Measurements from ENCODE around the gene MAN2B1. TPM values are rescaled to one million over a fixed set of nuclear protein-coding genes. Genes with fewer than 3 reads are reported as not detected.
"Not testable (repeated sequence)": the region's sequence is repeated elsewhere in the genome, so short reads cannot be mapped to it uniquely, and the experiment has no call there.

Gene MAN2B1
- total RNA-seq, 1 donor from 2014 or later, result 22.1 TPM

DNA sequence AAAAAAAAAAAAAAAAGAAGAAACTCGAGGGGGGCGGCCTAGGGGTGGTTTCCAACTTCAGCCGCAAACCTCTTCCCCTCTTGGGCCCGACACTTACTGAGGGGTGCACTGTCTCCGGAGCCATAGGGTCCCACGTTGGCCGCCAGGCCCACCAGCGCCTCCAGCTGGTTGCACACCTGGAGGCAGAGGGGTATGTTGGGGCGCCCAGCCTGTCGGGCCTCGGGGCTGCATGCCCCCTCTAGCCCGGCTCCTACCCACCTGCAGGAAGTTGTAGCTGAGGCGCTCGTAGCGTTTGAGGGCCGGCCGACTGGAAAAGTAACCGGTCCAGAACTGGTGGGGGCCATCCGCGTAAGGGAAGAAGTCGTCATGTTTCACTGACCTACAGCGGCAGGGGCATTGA is 8.6 kb downstream of the MAN2B1 start:
- DNase-seq (ENCODE audit: low spot score), result no peak

DNA sequence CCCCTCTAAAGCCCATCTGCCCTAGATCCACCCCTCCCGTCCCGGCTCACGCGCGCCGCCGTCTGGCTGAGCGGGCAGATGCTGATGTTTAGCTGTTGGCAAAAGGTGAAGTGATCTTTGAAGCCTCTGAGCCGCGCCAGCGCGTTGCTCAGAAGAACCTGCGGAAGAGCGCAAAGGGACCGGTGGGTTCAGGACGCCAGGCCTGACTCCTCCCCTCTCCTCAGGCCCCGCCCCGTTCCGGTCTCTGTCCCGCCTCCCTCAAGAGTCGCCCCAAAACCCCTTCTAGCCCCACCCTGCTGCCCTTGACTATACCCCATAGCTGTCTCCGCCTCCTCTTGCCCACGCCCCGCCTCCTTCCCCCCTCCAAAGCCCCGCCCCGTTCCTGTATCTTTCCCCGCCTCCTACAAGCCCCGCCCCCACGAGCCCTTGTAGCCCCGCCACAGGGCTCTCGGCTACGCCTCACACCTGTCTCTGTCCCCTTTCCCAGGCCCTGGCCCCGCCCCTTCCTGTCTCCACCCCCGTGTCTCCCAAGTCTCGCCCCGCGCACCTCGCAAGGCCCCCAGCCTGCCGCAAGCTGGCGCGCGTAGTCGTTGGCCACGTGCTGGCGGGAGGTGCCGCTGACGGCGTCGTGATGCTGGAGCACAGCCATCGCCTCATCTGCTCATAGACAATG is 9.5 kb downstream of the MAN2B1 start:
- no peak for DNase-seq (ENCODE audit: low spot score)

DNA sequence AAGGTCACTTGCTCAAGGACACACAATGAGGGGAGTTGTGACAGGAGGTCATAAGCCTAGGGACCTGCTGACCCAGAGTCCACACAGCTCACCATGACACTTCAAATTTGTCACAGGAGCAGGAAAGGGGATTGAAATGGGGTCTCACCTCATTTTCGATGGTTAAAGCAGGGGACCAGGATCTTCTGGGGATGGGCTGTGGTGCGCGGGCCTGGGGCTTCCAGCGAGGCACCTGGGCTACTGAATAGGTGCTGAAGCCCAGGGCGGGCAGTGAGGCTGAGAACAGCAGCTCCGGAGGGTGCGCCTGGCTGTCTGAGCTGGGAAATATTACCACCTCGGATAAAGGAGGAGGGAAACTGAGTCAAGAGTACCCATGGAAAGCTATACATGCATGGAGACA is 11.0 kb downstream of the MAN2B1 start:
- DNase-seq (ENCODE audit: low spot score), result no peak

DNA sequence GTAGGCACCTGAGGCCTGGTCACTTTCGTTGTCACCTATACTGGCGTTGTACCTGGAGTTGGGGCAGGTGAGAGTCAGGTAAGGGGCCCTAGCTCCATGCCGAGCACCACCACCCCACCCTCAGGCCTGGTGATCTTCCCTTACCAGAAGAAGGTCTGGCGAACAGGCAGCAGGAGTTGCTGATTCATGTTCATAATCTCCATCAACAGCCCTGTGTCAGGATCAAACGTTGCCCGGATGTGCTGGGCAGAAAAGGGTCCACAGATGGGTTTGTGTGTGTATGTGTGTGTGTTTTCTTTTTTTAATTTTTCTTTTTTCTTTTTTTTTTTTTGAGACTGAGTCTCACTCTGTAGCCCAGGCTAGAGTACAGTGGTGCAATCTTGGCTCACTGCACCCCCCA is 14.3 kb downstream of the MAN2B1 start:
- DNase-seq (ENCODE audit: low spot score), result no peak

DNA sequence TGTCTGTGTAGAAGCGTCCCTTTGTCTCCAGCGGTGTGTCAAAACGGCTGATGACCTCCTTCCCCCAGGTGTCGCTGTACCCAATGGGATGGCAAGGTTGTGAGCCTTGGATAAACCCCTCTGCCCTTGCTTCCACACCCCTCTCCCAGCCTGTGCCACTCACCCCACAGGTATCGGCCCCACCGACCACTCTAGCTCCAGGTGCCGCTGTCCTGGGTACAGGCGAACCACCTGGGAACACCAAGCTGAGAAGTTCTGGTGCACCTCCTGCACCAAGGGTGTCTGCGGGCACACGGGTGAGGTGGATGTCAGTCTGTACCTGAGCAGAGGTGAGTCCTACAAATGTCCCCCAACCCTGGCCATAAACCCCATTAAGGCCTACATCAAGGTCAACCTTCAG is 16.6 kb downstream of the MAN2B1 start:
- no peak for DNase-seq (ENCODE audit: low spot score)

DNA sequence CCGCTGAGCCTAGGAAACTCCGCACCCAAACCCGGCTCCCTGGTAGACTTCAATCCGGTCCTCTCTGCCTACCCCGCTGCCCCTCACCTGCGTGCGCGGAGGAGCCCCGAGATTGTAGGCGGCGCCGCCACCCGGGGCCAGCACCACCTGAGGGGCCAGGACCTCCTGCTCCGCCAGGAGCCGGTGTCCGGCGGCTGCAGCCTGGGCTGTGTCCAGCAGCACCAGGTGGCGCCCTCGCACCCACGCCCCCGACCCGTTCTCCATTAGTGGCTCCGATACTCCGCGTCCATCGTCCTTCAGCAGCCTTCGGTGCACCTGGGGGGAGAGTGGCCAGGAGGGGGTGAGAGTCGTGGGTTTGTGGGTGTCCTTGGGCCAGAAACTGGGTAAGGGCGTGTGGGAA is 18.5 kb downstream of the MAN2B1 start:
- no peak for DNase-seq (ENCODE audit: low spot score)

DNA sequence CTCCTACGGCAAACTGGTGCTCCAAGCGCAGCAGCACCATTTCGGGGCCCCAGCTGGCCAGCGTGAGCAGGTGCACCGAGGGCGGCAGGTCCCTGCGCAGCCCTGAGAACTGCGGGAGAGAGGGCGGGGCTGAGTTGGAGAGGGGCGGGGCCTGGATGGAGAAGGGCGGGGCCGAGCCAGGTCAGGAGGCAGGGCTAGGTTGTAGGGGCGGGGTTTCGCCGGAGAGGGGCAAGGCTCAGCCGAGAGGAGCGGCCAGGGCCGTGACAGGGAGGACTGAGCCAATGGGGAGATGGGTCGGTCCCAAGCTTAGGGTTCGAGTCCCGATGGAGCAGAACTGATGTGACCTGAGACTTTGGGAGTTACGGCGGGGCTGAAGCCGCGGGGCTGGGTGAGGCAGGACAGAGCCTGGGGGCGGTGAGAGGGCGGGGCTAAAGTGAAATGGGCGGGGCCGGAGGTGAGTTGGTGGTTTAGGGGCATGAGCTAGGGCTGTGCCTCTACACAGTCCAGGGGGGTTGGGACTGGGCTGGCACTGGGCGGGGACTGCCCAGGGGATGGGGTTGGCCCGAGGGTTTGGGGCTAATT is 19.0 kb downstream of the MAN2B1 start:
- no peak for DNase-seq (ENCODE audit: low spot score)

DNA sequence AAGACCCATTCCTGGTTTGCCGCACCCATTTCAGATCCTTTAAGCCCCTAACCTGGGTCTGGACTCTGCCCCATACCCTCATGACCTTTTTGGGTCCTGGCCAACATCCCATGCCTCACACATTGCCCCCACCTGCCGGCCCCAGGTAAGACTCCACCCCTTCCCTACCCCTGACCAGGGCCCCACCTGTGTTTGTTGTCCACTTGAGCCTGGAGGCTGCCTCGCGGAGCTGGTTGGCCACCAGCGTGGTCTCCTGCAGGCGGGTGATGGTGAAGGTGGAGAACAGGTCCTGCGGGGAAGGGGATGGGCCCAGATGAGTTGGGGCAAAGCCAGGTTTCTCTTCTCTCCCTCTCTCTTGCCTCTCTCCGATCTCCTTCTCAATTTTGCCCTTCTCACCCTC is 19.5 kb downstream of the MAN2B1 start:
- DNase-seq (ENCODE audit: low spot score), result no peak

DNA sequence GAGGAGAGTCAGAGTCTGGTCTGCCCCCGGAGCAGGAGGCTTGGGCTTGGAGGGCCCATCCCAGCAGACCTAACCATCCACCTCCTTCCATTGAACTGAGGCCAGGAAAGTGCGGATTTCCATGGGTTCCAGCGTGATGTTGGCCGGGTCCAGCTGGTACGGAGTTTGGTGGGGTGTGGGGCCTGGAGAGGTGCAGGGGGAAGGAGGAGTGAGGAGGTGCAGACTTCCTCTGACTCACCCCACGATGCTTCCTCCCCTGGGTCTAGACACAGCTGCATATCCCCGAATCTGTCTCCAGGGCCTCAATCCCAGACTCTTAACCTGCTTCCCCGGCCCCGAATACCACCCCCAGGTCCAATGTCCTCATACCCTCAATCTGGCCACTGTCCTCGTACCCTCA is 20.0 kb downstream of the MAN2B1 start:
- DNase-seq (ENCODE audit: low spot score), result no peak

DNA sequence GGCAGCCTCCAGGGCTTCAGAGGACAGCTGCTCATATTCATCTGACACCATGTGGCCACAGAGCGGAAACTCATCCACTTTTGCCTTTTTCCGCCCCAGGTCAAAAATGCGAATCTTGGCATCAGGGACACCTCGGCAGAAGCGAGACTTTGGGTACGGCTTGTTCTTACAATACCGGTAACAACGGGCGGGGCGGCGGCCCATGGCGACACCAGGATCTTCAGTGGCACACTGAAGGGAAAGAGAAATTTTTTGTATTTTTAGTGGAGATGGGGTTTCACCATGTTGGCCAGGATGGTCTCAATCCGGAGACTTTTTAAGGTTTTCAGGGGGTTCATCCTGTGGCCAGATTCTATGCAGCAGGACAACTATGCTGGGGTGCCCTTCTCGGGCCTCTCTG is 22.8 kb downstream of the MAN2B1 start:
- DNase-seq (ENCODE audit: low spot score), result not testable (repeated sequence)

DNA sequence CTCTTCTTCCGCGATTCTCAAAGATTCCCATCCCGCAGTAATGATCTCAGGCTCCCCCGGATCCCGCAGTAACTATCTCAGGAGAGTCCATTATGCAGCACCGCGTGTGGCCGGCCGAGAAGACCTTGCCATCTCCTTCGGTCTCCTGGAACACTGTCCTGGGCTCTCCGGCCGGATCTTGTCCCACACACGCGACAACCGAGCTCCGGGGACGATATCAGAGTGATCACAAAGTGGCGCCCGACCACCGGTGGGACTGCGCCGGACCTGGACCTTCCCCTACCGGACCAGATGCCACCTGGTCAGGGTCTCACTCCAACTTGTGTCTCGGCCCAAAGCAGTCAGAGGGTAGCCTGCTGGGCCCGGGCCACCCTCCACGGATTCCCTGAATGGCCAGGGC is 24.0 kb downstream of the MAN2B1 start:
- DNase-seq (ENCODE audit: low spot score), result no peak

DNA sequence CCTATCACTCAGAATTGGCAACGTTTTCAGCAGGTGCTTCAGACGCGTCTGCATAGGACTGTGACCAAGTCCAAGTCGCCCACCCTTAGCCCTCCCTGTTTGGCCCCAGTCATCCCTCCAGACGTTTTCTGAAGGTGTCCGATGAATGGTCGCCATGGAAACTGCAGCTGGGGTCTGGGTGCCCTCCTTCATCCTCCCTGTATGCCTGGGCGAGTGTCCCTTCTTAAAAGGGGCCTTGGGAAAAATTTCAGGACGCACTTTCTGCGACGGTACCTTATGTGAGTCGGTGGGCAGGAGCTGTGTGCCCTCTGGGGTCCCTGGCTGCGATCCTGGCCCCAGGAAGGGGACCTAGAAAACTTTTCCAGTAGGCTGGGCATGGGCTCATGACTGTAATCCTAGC is 25.1 kb downstream of the MAN2B1 start:
- no peak for DNase-seq (ENCODE audit: low spot score)

DNA sequence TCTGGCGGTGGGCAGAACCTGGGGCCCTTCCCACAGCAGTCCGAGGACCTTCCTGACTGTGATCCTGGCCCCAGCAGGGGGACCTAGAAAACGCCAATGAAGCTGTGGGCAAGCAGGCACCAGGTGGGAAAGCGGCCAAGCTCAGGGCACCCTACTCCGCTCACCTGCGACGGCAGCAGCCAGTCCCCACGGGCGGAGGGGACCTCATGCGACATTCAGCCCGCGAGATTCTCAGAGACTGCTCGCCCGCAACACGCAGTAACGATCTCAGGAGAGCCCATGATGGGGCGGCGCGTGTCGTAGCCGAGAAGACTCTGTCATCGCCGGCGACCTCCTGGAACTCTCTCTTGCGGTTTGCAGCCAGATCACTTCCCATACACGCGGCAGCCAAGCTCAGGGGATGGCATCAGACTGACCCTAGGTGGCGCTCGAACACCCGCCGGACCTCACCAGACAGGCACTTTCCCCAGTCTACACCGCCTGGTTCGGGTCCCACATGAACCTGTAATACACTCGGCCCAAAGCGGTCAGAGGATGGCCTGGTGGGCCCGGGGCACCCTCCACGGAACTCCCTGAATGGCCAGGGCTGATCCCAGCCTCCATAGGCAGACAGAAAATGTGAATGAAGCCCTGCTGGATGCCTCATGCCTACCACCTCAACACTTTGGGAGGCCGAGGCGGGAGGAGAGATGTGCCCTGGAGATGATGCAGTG is 26.5 kb downstream of the MAN2B1 start:
- DNase-seq (ENCODE audit: low spot score), result peak; percentile 69

DNA sequence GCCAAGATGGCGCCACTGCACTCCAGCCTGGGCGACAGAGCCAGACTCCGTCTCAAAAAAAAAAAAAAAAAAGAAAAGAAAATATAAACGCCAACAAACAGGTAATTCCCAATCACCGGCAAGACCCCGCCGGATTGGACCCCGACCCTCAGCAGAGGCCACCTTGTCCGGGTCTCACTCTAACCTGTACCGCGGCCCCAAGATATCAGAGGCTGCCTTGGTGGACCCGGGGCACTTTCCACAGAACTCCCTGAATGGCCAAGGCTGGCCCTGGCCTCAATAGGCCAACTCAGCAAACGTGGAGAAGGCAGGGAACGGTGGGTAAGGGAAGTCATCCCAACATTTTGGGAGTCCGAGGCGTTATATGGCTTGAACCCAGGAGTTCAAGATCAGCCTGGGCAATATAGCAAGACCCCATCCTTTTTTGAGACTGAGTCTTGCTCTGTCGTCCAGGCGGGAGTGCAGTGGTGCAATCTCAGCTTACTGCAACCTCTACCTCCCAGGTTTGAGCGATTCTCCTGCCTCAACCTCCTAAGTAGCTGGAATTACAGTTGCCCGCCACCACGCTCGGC is 27.8 kb downstream of the MAN2B1 start:
- no peak for DNase-seq (ENCODE audit: low spot score)

DNA sequence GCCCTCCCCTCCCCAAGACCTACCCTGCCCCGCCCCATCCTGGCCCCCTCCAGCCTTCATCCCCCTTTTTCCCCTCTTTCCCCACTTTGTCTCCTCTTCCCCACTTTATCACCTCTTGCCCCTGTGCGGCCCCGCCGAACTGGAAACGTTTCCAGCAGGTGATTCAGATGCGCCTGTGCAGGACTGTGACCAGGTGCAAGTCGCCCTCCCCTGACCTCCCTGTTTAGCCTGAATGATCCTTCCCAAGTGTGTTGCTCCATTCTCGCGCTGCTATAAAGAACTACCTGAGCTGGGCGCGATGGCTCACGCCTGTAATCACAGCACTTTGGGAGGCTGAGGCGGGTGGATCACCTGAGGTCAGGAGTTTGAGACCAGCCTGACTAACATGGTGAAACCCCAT is 29.9 kb downstream of the MAN2B1 start:
- no peak for DNase-seq (ENCODE audit: low spot score)

DNA sequence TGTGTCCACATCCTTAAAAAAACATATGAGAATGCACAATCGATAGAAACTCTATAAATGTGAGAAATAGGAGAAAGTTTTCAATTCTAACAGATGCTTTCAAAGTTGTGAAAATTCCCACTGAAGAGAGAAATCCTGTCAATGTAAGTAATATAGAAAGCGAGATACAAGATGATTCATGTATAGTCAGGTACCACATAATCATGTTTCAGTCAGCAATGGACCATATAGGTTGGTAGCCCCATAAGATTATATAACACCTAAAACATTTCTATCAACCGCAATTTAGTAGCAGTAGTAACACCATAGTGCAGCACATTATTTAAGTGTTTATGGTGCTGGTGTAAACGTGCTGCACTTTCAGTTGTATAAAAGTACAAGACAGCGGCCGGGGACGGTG is 37.3 kb downstream of the MAN2B1 start:
- DNase-seq (ENCODE audit: low spot score), result no peak

DNA sequence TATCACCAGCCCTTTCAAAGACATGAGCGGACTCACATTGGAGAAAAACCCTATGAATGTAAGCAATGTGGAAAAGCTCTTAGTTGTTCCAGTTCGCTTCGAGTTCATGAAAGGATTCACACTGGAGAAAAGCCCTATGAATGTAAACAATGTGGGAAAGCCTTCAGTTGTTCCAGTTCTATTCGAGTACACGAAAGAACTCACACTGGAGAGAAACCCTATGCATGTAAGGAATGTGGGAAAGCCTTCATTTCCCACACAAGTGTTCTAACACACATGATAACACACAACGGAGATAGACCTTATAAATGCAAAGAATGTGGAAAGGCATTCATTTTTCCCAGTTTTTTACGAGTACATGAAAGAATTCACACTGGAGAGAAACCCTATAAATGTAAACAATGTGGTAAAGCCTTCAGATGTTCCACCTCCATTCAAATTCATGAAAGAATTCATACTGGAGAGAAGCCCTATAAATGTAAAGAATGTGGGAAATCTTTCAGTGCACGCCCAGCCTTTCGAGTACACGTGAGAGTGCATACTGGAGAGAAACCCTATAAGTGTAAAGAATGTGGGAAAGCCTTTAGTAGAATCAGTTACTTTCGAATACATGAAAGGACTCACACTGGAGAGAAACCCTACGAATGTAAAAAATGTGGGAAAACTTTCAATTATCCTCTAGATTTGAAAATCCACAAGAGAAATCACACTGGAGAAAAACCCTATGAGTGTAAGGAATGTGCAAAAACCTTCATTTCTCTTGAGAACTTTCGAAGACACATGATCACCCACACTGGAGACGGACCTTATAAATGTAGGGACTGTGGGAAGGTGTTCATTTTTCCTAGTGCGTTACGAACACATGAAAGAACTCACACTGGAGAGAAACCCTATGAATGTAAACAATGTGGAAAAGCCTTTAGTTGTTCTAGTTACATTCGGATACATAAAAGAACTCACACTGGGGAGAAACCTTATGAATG is 38.2 kb downstream of the MAN2B1 start:
- no peak for DNase-seq (ENCODE audit: low spot score)

DNA sequence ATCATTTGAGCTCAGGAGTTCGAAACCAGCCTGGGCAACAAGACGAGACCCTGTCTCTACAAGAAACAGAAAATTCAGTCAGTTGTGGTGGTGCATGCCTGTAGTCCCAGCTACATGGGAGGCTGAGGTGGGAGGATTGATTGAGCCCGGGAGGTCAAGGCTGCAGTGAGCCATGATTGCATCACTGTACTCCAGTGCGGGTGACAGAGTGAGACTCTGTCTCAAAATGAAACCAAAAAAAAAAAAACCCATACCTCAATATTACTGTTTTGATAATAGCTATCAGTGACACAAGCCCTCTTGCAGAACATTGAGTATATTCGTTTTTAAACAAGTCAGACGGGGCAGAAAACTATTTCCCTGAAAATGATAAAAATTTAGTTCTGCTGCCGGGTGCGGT is 39.6 kb downstream of the MAN2B1 start:
- no peak for DNase-seq (ENCODE audit: low spot score)

DNA sequence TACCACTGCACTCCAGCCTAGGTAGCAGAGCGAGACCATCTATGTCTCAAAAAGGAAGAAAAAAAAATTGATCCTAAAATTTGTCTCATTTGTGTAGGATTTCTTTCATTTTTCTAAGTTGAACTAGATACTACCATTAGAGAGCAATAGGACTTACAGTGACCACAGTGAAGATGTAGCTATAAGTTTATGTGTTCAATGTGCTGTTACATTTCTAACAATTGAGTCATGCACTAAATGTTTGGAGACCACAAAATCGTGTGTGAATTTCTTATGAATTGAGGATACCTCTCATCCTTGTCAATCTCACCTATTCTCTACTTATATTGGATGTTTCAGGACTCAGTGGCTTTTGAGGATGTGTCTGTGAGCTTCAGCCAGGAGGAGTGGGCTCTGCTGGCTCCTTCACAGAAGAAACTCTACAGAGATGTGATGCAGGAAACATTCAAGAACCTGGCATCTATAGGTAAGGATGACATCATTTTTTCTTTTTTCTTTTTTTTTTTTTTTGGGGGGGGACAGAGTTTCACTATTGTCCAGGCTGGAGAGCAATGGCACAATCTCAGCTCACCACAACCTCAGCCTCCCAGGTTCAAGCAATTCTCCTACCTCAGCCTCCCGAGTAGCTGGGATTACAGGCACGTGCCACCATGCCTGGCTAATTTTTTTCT is 43.0 kb downstream of the MAN2B1 start:
- DNase-seq (ENCODE audit: low spot score), result no peak

DNA sequence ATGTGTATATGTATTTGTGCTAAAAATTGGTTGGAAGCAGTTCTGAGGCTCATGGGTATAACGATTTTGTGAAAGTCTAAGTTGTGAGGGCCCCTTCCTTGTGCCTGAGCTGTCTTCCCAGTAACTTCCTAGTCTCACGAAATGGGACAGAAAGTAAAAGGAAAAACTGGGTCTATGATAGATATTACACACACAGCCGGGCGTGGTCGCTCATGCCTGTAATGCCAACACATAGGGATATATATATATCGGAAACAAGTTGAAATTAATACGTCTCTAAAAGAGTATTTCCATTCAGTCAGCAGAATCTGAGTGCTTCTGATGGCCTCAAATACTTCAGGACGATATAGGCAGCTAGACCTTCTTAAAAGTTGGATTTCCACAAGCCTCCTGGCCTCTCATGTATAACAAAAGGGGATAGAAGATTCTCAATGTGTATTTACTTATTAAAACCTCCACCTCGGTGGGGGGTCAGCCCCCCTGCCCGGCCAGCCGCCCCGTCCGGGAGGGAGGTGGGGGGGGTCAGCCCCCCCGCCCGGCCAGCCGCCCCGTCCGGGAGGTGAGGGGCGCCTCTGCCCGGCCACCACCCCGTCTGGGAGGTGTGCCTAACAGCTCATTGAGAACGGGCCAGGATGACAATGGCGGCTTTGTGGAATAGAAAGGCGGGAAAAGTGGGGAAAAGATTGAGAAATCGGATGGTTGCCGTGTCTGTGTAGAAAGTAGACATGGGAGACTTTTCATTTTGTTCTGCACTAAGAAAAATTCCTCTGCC is 45.1 kb downstream of the MAN2B1 start:
- not testable (repeated sequence) for DNase-seq (ENCODE audit: low spot score)
